IPS DF 19.7 (cell line): Measurements from ENCODE around the gene PPM1G.
A peak's percentile ranks its signal among the peaks of the same experiment; 100 is the strongest.
"Not testable (repeated sequence)": the region's sequence is repeated elsewhere in the genome, so short reads cannot be mapped to it uniquely, and the experiment has no call there.

Source experiments
- DNase-seq: peaks from one replicate; pipeline ENCODE4 v3.0.0-alpha.2; 2013; ENCODE audit warnings: low read depth, low spot score

Gene PPM1G

GRCh38 chr2:27409321-27410073 lies at the start of gene PPM1G:
Gene PPM1G, minus strand, starts transcription at chr2:27409591. Its CDS starts 169 bp downstream, at chr2:27409422.
- DNase-seq = peak; percentile 69

DNA sequence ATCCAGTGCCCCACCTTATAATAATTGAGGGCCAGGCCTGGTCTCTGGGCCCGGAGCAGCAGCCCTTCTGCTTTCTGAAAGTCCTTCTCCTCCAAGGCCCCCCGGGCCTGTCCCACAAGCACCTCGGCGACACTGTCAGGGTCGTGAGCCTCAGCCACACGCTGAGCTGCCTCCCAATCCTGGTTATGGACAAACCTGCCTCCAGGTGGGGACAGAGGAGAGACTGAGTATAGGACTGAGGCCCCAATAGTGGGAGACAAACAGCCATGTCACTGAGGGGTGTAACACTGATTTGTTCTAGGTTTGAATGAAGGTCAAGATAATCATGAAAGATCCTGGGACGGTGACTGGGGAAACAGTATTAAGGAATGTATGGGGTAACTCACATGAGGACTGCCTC lies 44.6 kb upstream of the PPM1G start:
- no peak for DNase-seq

GRCh38 chr2:27451095-27451494 lies 41.7 kb upstream of the PPM1G start:
- DNase-seq = no peak

DNA sequence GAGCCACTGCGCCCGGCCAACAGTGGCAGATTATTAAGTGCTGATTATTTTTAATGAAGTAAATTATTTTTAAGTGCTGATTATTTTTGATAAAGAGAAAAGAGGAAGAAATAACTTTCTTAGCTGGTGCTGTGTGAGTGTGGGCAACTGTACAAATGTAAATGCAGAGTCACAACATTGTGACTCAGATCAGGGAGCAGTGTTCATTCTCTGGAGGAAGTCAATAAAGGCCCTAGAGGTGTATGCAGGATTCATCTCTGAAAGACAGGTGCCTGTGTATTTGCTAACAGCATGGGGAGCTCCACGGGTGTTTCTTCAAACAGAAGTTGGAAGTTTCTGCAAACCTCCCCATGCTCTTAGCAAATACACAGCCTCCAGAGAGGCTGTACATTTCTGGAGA lies 39.0 kb upstream of the PPM1G start:
- DNase-seq = no peak

GRCh38 chr2:27446057-27446456 lies 36.7 kb upstream of the PPM1G start:
- no peak for DNase-seq

GRCh38 chr2:27445615-27446014 lies 36.2 kb upstream of the PPM1G start:
- no peak for DNase-seq

DNA sequence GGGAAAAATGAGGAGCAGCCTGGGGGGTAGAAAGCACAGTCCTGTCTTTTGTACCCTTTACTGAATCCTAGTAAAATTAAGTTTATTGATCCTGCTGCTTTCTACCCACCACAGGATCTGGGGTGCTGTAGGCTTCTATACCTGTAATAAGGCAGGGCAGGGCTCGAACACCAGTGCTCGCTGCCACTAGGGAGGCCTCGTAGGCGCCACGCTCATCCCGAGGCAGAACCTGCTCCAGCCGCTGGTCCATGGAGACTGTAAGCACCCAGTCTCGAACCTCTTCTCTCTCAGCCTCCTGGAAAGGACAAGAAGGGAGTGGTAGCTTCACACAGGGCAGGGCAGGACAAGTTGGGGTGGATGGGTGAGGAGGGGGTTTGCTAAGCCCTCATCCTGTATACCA lies 35.8 kb upstream of the PPM1G start:
- no peak for DNase-seq

GRCh38 chr2:27442920-27443282 lies 33.5 kb upstream of the PPM1G start:
- no peak for DNase-seq

DNA sequence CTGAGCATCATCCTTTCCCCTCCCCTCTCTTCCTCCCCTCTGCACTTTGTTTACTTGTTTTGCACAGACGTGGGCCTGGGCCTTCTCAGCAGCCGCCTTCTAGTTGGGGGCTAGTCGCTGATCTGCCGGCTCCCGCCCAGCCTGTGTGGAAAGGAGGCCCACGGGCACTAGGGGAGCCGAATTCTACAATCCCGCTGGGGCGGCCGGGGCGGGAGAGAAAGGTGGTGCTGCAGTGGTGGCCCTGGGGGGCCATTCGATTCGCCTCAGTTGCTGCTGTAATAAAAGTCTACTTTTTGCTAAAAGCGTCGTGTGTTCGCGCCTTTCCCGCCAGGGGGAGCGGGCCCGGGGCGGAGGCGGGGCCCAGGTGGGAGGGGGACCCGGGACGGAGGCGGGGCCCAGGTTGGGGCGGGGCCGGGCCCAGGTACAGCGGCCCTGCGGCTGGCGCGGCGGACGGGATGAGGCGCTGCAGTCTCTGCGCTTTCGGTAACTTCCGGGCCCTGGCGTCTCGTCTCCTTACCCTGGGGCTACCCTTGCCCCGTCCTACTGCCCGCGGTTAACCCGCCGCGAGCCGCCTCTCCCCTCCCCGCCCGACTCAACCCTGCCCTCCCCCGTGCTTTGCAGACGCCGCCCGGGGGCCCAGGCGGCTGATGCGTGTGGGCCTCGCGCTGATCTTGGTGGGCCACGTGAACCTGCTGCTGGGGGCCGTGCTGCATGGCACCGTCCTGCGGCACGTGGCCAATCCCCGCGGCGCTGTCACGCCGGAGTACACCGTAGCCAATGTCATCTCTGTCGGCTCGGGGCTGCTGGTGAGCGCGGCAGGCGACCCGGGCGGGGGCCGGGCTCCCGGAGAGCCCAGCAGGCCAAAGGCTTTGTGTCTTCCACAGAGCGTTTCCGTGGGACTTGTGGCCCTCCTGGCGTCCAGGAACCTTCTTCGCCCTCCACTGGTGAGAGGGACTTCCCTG lies 32.8 kb upstream of the PPM1G start, which contains the start of gene KRTCAP3:
TSS of gene KRTCAP3 (plus strand) at position 424 of the 962 bp plus-strand sequence. CDS start at position 456, 32 bp downstream.
- peak; percentile 23 for DNase-seq

- DNase-seq = no peak
These were observed 32.0 kb upstream of the PPM1G start for GRCh38 chr2:27441226-27441926.

DNA sequence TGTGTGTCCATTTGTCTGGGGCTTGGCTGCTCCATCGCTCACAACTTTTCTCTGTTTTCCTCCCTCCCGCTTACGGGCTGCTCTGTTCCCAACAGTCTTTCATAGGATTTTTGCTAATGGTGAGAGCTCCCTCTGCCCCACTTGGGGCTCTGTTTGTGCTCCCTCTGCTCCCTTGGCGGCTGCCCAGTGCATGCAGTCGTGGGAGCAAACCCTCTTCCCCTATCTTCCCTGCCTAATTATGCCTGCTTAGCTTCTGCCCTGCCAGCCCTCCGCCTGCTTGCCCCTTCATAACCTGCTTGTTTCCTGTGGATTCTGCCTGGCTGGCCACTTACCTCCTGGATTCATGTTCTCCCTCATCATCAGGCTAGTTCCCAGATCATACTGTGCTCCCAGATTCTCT lies 26.2 kb upstream of the PPM1G start:
- no peak for DNase-seq

GRCh38 chr2:27431395-27431794 lies 22.0 kb upstream of the PPM1G start:
- no peak for DNase-seq

DNA sequence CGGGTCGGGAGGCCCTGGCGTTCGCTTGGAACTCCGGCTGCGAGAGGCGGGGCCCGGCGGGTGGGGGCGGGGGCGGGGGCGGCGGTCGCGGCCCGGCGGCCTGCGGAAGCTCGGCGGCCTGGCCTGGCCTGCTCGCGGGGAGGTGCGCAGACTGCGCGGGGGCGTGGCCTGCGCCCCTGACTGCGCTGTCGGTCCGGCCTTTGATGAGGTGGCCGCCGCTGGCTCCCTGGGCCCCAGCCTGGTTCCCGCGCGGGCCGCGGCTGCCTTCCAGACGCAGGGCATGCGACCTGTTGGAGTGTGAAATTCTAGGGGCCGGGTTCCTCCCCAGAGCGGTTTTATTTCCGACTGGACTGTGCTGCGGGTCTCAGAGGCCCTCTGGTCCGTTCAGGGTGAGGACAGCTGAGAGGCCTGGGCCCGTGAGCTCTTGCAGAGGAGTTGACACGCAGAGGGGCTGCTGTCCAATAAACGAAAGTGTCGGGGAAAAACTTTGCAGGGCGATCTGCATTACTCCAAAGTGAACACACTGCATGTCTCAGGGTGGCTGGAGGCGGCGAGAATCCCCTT lies 19.7 kb upstream of the PPM1G start:
- no peak for DNase-seq

DNA sequence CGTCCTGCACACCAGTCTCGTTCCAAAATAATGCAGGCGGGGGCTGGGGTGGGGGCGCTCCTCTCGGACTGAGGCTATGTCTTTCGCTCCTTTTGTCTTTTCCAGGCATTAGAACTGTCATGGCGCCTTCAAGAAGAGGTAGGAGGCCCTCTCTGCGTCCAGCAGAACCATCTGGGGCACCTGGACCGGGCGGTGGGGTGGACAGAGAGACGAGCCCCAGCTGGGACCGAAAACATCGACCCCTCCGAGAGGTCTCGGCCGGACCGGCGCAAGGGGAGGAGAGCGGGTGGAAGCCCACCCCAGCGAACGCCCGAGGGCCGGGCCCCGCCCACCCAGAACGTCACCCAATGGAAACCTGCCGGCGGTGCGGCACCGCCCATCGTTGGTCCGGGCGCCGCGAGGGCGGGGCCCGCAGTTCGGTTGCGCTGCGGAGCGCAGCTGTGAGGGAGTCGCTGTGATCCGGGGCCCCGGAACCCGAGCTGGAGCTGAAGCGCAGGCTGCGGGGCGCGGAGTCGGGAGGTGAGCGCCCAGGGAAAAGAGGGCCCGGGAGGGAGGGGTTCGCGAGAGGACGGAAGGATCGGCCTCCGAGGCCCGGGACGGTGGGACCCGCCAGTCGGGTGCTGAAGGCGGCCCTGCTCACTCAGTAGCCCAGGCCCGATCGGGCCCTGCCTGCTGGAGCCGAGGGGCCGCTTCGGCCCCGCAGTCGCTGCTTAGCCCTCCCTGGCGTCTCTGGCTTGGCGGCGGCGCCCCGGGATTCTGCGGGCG lies 19.0 kb upstream of the PPM1G start, which contains the start of gene NRBP1:
TSS of gene NRBP1 (plus strand) at position 419 of the 765 bp plus-strand sequence. CDS start 4,643 bp downstream, outside the sequence.
- DNase-seq = peak; percentile 59

DNA sequence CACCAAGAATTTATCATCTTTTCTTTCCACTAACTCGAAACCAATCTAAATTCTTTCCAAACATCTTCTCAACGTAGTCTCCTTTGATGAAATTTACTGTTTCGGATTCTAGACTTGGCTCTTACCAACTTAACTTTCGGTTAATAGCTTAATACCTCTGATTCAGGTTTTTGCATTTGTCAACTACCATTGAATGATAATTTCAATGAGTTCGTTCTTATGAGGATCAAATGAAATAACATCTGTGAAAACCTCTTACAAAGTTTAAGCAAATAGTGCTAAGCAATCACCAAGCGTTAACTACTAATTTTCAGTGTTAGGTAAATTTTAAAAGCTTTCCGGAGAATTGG lies 18.4 kb upstream of the PPM1G start:
- no peak for DNase-seq

- DNase-seq = not testable (repeated sequence)
These were observed 15.6 kb upstream of the PPM1G start for GRCh38 chr2:27425039-27425438.

DNA sequence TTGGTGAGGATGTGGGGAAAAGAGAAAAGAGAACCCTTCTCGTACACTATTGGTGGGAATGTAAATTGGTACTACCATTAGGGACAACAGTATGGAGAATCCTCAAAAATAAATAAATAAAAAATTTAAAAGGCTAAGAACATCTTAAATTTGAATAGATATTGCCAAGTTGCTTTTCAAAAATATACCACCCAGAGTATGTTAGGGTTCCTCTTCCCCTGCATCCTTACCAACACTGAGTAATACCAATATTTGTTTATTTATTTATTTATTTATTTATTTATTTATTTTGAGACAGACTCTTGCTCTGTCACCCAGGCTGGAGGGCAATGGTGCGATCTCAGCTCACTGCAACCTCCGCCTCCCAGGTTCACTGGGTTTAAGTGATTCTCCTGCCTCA lies 13.6 kb upstream of the PPM1G start:
- DNase-seq = no peak

DNA sequence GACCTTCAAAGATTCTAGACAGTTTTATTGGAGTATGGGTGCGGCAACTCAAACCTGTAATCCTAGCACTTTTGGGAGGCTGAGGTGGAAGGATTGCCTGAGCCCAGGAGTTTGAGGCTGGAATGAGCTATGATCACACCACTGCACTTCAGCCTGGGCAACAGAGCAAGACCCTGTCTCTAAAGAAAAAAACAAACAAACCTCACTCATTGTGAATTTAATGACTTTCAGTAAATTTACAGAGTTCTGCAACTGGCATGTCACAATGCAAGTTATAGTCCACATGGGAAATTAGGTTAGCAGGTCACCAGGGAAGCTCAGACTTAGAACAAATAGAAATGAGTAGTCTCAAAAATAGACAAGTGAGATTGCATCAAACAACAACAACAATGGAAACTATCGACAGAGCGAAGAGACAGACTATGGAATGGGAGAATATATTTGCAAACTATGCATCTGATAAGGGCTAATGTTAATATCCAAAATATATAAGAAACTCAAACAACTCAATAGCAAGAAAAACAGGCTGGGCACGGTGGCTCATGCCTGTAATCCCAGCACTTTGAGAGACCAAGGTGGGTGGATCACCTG lies 12.4 kb upstream of the PPM1G start:
- no peak for DNase-seq

DNA sequence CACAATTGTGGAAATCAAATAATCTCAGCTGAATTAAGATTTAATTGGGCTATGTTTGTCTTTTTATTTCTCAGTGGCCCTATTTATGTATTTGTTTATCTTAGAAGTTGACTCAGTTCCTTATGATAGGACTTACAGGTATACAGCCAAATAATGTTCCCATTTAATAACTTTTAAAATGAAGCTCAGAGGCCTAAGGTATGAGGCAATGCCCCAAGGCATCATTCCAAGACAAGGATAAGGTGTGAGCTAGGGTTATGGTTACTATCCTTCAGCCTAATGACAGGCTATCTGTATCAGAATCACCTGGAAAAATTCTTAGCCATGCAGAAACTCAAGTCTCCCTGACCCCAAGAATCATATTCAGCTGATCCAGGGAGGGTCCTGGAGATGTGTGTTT lies 11.6 kb upstream of the PPM1G start:
- no peak for DNase-seq

- DNase-seq = no peak
These were observed 6.8 kb upstream of the PPM1G start for GRCh38 chr2:27416151-27416550.
